ENCODE measurements around the gene ZNF892. TPM values are rescaled to one million over a fixed set of nuclear protein-coding genes. Genes with fewer than 3 reads are reported as not detected.

ZNF892 gene
- total RNA-seq, 2 donors from 2014 or later: 7.6 to 22.9 TPM

DNA sequence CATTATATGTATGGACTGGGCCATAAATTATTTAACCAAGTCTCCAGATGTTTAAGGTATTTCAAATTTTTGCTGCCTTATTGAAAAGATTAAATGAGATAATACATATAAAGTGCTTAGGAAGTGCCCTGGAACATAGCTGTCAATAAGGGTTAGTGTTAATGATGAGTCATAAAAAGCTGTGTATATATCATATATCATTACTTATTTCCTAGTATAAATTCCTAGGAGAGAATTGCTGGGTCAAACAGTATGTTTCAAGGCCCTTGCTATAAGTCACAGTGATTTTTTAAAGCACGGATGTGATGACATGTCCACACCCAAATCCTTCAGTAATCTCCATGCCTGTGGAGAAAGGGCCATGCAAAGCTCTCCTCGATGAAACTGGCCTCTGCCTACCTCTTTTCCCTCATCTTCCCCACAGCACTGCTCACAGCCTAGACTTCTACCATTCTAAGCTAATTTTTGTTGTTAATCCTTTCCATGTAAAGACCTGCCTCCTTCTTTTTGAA, 33.2 kb upstream of the ZNF892 start:
- ATAC-seq (ENCODE audit: insufficient number of reproducible peaks, low FRiP score, low read depth): no peak
- TF ChIP-seq, protein P1, sequence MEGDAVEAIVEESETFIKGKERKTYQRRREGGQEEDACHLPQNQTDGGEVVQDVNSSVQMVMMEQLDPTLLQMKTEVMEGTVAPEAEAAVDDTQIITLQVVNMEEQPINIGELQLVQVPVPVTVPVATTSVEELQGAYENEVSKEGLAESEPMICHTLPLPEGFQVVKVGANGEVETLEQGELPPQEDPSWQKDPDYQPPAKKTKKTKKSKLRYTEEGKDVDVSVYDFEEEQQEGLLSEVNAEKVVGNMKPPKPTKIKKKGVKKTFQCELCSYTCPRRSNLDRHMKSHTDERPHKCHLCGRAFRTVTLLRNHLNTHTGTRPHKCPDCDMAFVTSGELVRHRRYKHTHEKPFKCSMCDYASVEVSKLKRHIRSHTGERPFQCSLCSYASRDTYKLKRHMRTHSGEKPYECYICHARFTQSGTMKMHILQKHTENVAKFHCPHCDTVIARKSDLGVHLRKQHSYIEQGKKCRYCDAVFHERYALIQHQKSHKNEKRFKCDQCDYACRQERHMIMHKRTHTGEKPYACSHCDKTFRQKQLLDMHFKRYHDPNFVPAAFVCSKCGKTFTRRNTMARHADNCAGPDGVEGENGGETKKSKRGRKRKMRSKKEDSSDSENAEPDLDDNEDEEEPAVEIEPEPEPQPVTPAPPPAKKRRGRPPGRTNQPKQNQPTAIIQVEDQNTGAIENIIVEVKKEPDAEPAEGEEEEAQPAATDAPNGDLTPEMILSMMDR (IDR thresholded peaks at IDR 0.05): no peak
- H3K4me1 ChIP-seq (ENCODE audit: control insufficient read depth in 1 of 2, low read depth in 2 of 2): no peaks in the 10 kb centered on the region
- H3K27me3 ChIP-seq (replicated peaks; ENCODE audit: insufficient read depth): no peaks in the 10 kb centered on the region
- H3K9me3 ChIP-seq: no peaks in the 10 kb centered on the region
- H3K4me3 ChIP-seq: no peak overlapping the region
- H3K27ac ChIP-seq: no peak overlapping the region
- DNase-seq (ENCODE audit: low spot score): no peak
- H3K36me3 ChIP-seq: peaks cover 12% of the 10 kb centered on the region

DNA sequence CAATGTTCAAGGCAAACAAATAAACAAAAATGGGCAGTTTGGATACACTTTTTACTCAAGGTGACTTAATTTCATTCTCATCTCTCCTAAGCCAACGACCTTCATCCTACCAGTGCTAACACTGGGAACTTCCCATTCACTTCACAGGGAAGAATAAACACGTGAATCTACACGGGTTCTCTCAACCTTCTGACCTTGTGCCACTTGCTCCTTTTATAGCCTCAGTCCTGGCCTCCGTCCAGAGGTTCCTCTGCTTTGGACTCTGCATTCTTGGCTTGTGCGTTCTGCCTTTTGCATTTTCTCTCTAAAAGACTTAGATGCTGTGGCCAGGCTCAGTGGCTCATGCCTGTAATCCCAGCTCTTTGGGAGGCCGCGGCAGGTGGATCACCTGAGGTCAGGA, 27.9 kb upstream of the ZNF892 start:
- no peaks in the 10 kb centered on the region for H3K27me3 ChIP-seq (replicated peaks; ENCODE audit: insufficient read depth)
- H3K36me3 ChIP-seq: peaks cover 51% of the 10 kb centered on the region
- no peak overlapping the region for H3K4me3 ChIP-seq
- no peak for DNase-seq (ENCODE audit: low spot score)
- no peaks in the 10 kb centered on the region for H3K4me1 ChIP-seq (ENCODE audit: control insufficient read depth in 1 of 2, low read depth in 2 of 2)
- peaks cover 9% of the 10 kb centered on the region for H3K9me3 ChIP-seq
- no peak for ATAC-seq (ENCODE audit: insufficient number of reproducible peaks, low FRiP score, low read depth)
- H3K27ac ChIP-seq: no peak overlapping the region
- TF ChIP-seq, protein P1 (IDR thresholded peaks at IDR 0.05): no peak

DNA sequence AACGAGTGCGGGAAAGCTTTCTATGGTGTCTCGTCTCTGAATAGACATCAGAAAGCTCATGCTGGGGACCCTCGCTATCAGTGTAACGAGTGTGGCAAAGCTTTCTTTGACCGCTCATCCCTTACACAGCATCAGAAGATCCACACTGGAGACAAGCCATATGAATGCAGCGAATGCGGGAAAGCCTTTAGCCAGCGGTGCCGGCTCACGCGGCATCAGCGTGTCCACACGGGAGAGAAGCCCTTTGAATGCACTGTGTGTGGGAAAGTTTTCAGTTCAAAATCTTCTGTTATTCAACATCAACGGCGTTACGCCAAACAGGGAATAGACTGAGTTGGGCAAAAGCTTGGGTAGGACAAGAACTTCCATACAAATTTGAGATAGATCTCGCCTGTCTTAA, 25.5 kb upstream of the ZNF892 start:
- H3K9me3 ChIP-seq: peaks cover 9% of the 10 kb centered on the region
- peaks cover 51% of the 10 kb centered on the region for H3K36me3 ChIP-seq
- no peaks in the 10 kb centered on the region for H3K27me3 ChIP-seq (replicated peaks; ENCODE audit: insufficient read depth)
- no peak overlapping the region for H3K4me3 ChIP-seq
- no peak overlapping the region for H3K27ac ChIP-seq
- no peak for ATAC-seq (ENCODE audit: insufficient number of reproducible peaks, low FRiP score, low read depth)
- TF ChIP-seq, protein P1 (IDR thresholded peaks at IDR 0.05): no peak
- no peaks in the 10 kb centered on the region for H3K4me1 ChIP-seq (ENCODE audit: control insufficient read depth in 1 of 2, low read depth in 2 of 2)
- no peak for DNase-seq (ENCODE audit: low spot score)

DNA sequence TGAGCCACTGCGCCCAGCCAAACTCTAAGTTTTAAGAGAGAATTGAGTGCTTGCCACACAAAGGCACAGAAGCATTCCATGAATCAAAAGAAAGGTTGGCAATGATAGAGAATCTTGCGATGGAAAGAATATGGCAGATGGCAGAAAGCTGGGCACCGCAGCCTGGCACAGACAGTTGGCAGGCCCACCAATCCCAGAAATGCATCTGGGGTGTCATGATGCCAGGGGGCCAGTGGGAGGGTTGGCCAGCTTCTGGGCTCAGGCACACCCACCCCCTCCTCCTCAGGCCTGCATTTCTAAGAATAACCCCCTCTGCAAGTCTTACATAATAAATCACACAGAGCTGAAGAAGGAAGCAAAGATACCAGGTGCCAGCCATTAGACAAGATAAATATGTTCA, 22.1 kb upstream of the ZNF892 start:
- Histone ChIP-seq H3K27me3 (replicated peaks; ENCODE audit: insufficient read depth) (no peaks in the 10 kb centered on the region), H3K4me3 (no peak overlapping the region), H3K36me3 (peaks cover 29% of the 10 kb centered on the region), H3K27ac (no peak overlapping the region), H3K9me3 (peaks cover 9% of the 10 kb centered on the region), H3K4me1 (ENCODE audit: control insufficient read depth in 1 of 2, low read depth in 2 of 2) (no peaks in the 10 kb centered on the region)
- DNase-seq (ENCODE audit: low spot score): no peak
- TF ChIP-seq, protein P1 (IDR thresholded peaks at IDR 0.05): no peak
- no peak for ATAC-seq (ENCODE audit: insufficient number of reproducible peaks, low FRiP score, low read depth)

DNA sequence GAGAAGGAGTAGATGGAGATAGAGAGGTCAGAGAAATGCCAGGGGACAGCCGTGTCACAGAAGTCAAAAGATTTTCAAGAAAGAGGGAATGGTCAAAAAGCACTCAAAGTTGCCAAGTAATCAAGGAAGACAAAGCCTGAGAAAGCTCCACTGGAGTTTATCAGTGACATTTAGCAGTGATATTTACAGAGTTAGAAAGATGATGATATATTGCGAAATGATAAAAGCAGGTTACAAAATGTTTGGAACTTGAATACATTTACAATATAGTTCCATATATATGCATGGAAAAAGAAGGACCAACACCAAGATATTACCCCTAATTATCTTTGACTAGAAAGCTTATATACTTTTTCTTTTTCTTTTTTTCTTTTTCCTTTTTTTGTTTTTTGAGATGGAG, 21.3 kb upstream of the ZNF892 start:
- Histone ChIP-seq H3K36me3 (peaks cover 21% of the 10 kb centered on the region), H3K4me3 (no peak overlapping the region), H3K9me3 (peaks cover 9% of the 10 kb centered on the region), H3K27ac (no peak overlapping the region), H3K27me3 (replicated peaks; ENCODE audit: insufficient read depth) (no peaks in the 10 kb centered on the region), H3K4me1 (ENCODE audit: control insufficient read depth in 1 of 2, low read depth in 2 of 2) (no peaks in the 10 kb centered on the region)
- TF ChIP-seq, protein P1 (IDR thresholded peaks at IDR 0.05): no peak
- DNase-seq (ENCODE audit: low spot score) (no peak), ATAC-seq (ENCODE audit: insufficient number of reproducible peaks, low FRiP score, low read depth) (no peak)
